Measurements from ENCODE around the gene TECPR2. TPM values are rescaled to one million over a fixed set of nuclear protein-coding genes. Genes with fewer than 3 reads are reported as not detected.

TECPR2 gene
- total RNA-seq, 1 experiment from 2014 or later: 12.2 TPM

DNA sequence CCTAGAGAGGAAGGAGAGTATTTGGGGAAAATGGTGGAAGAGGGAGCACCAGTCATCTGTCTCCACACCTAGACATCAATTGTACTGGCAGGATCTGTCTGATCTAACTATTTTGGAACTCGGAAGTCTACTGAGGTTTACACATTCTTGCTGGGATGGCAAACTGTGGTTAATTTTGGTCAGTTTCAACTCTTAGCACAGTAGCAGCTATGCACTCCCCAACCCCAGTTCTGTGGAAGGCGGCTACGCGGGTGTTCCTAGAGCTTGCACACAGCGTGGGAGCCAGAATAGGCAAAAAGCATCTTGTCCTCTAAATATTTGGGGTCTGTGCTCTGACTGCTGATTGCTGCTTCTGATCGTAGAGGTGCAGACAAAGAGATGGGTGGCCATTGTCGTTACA, 33.8 kb downstream of the TECPR2 start:
- CTCF ChIA-PET: no interaction called here
- no TSS peak for BruUV-seq (replicated peaks)
- no peak overlapping the region for H3K4me2 ChIP-seq (ENCODE audit: low read length)

More for the DNA sequence above, 33.8 kb downstream of the TECPR2 start:
- Histone ChIP-seq H4K20me1 (ENCODE audit: insufficient read depth) (no peaks in the 10 kb centered on the region), H3K9me2 (ENCODE audit: insufficient read depth) (no peaks in the 10 kb centered on the region), H3K36me3 (ENCODE audit: control insufficient read depth in 1 of 2, insufficient read depth in 2 of 2, low read length in 2 of 2) (no peaks in the 10 kb centered on the region), H3K4me1 (ENCODE audit: control insufficient read depth in 1 of 2, insufficient read depth in 2 of 2, low read length in 2 of 2) (no peaks in the 10 kb centered on the region), H3K27ac (ENCODE audit: low read depth, low read length) (no peak overlapping the region), H2AFZ (ENCODE audit: low read depth, low read length, poor library complexity, severe bottlenecking) (no peak overlapping the region), H3K79me2 (ENCODE audit: insufficient read depth, low read length) (no peaks in the 10 kb centered on the region), H3K4me3 (replicated peaks in 1 of 2; ENCODE audit: low read depth in 1 of 2, low read length in 2 of 2) (no peak overlapping the region), H3K9ac (ENCODE audit: low read length) (no peak overlapping the region), H3K27me3 (ENCODE audit: insufficient read depth, low read length) (no peaks in the 10 kb centered on the region), H3K9me3 (ENCODE audit: control insufficient read depth in 1 of 2, insufficient read depth in 1 of 2, low read depth in 1 of 2, low read length in 2 of 2) (peaks cover 5 to 10% of the 10 kb centered on the region in 2 experiments; a peak in 2 of 4 replicates)
- no peak for TF ChIP-seq ZNF274 (IDR thresholded peaks at IDR 0.05; ENCODE audit: low read depth, low read length)
- no peak for TF ChIP-seq JUND (IDR thresholded peaks at IDR 0.05)
- TF ChIP-seq CBX3 (IDR thresholded peaks at IDR 0.05; ENCODE audit: low read depth): no peak
- no peak for TF ChIP-seq TCF7L2 (IDR thresholded peaks at IDR 0.05; ENCODE audit: borderline replicate concordance, extremely low read depth, insufficient read depth, insufficient read length)
- no peak for TF ChIP-seq SP1 (IDR thresholded peaks at IDR 0.05; ENCODE audit: low read depth)
- TF ChIP-seq ELF1 (IDR thresholded peaks at IDR 0.05; ENCODE audit: borderline replicate concordance, low read depth): no peak
- no peak for TF ChIP-seq POLR2AphosphoS5 (IDR thresholded peaks at IDR 0.05; ENCODE audit: low read depth, low read length)
- TF ChIP-seq EZH2 (IDR thresholded peaks at IDR 0.05): no peak
- TF ChIP-seq CEBPB (IDR thresholded peaks at IDR 0.05; ENCODE audit: low read depth): no peak
- TF ChIP-seq YY1 (IDR thresholded peaks at IDR 0.05; ENCODE audit: extremely low read depth, insufficient replicate concordance, low read depth, low read length): no peak
- TF ChIP-seq SIN3A (IDR thresholded peaks at IDR 0.05; ENCODE audit: low read depth): no peak
- no peak for TF ChIP-seq REST (IDR thresholded peaks at IDR 0.05; ENCODE audit: low read depth)
- TF ChIP-seq ATF3 (IDR thresholded peaks at IDR 0.05): no peak
- TF ChIP-seq FOSL1 (IDR thresholded peaks at IDR 0.05; ENCODE audit: low read depth): no peak
- intact Hi-C loops (cut with micrococcal nuclease): no loop called here
- no peak for ATAC-seq
- RAD21 ChIA-PET (ENCODE audit: low non-redundant PET in 1 of 2, low total read pairs in 2 of 2, uncharacterized antibody in 2 of 2, unreplicated experiment in 2 of 2): no interaction called here
- POLR2A ChIA-PET: no interaction called here
- no peak for DNase-seq (ENCODE audit: low read depth, low spot score)
